HG03457 (cell line): ENCODE data around the gene TC2N.
"Not testable (repeated sequence)": the region's sequence is repeated elsewhere in the genome, so short reads cannot be mapped to it uniquely, and the experiment has no call there.

Experiments used
- ATAC-seq: cut with Tn5 transposase; IDR thresholded peaks from one replicate; pipeline ENCODE4 v1.9.1; 2021; ENCODE audit warnings: moderate number of reproducible peaks; ENCODE audit not compliant: unreplicated experiment

TC2N gene

DNA sequence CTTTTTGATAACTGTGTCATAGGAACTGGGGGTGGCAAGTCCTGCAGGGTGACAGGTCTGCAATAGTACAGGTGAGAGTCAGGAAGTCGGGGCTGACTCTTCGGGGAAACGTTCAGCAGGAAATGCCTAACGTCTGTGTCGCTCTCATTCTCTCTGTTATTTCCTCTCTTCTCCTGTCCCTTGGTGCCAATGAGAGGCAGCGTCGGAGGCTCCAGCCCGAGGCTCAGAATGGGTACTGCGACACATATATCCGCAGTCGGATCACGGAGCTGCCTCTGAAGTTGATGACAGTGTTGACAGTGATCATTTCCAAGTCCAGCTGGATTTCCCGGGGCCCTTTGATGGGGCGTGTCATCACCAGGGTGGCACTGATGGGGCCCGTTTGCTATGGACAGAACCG, 2.7 kb upstream of the TC2N start:
- ATAC-seq = no peak

GRCh38 chr14:91869556-91869955, 2.2 kb upstream of the TC2N start:
- no peak for ATAC-seq

GRCh38 chr14:91866511-91867295, 633 bp downstream of the TC2N start:
- no peak for ATAC-seq

DNA sequence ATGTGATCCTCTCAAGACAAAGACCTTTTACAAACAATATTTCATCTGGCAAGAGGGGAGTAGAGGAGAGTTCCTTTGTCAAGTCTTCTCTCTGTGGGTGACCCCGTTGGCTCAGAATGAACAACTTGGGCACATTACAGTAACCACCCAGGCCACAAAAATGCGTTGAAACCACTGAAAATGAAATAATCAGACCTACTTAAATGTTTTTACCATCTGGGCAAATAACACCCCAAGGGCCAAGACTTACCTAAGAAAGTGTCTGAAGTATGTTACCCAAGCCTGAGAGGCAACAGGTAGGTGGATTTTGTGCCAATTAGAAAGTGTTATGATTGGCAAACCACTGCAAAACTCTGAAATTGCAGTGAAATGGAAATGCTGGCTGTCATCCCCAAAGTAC, 1.3 kb downstream of the TC2N start:
- no peak for ATAC-seq

- no peak for ATAC-seq
These were observed 4.9 kb downstream of the TC2N start for GRCh38 chr14:91862417-91862816.

DNA sequence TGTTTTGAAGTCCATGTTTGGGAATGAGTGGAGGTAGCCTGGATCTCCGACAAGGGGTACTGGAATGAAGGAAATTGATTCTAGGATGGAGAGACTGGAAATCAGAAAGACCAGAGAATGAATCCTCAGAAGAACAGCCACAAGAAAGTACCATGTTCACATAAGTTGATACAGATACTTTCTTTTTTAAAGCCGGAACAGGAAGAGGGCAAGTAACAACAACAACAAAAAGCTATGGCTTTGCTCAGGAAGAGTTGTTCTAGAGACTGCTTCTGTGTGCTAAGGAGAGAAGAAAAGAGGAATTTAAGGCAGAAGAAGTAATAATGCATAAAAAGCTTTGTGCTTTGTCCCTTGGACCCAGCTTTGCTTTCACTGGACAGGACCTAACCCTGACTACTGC, 6.2 kb downstream of the TC2N start:
- no peak for ATAC-seq

- no peak for ATAC-seq
These were observed 7.1 kb downstream of the TC2N start for GRCh38 chr14:91860238-91860637.

DNA sequence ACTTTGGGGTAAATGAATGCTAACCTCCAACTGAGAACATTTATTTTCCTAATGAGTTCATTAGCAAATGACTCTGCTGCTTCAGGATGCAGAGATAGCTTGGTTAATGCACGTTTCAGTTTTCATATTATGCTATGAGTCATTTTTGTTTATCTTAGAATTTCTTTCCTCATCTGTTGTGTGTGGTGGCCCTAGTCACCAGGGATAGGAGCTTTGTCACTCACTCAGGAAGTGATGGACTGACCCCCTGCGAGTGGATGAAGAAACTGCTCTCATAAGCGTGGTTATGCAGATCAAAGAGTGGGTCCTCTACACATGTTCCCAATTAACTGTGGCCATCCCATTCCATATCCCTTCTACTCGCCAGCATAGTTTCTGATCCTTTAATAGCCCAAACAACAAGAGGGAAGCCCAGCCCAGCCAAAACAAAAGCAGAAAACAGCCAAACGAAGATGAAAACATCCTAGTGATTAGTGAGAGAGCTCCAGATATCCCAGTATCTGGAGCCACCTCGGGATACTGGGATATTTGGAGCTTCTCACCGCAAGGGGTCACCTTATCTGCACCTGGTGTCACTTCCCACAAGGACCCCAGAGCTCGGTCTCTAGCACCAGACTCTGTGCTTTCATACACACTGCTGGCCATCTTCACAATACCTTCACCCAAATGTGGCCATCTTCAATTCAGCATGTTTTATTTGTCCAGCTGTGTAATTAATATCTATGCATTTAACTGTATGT, 8.6 kb downstream of the TC2N start:
- ATAC-seq = peak; percentile 67

GRCh38 chr14:91857614-91858013, 9.7 kb downstream of the TC2N start:
- ATAC-seq = no peak

DNA sequence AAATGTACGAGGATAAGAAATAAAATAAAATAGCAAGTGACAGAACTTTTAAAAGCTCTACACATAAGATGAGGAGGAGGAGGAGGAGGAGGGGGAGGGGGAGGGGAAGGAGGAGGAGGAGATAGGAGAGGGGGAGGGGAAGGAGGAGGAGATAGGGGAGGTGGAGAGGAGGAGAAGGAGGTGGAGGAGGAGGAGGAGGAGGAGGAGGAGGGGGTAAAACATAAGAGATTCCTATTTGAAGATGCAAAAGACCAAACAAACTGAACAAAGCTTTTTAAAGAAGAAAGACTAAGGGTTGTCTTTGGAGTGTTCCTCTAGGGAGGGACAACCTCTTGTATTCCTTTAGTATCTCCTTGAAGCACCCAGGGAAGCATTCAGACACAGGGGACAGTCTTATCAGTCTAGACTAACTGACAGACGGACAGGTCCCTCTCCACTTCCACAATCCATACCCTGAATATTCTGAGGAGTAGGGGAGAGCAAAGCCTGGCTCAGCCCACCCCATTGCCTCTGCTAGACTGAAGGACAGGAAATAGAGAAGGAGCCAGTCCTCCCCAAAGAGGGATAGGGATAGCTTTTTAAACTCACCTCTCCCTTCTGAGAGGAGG, 12.9 kb downstream of the TC2N start:
- ATAC-seq = no peak

DNA sequence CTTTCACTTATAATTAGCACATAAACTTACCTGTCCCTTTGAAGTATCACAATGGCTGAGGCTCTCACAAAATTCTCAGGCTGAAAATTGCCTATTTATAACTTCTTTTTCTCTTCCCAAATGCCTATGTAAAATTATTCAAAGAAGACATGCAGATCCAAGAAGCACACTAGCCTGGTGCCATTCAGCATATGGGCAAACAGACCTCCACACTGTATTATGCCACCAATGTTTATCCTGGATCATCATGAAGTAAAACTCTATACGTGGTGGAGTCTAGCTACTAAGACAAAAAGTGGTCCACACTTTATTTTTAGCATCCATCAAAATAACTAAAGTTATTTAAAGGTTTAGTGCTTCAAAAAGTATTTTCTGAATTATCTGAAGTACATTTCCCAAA, 15.8 kb downstream of the TC2N start:
- no peak for ATAC-seq

GRCh38 chr14:91848504-91849001, 18.8 kb downstream of the TC2N start:
- ATAC-seq = no peak

- ATAC-seq = no peak
These were observed 19.6 kb downstream of the TC2N start for GRCh38 chr14:91847693-91848092.

GRCh38 chr14:91845652-91846051, 21.7 kb downstream of the TC2N start:
- no peak for ATAC-seq

DNA sequence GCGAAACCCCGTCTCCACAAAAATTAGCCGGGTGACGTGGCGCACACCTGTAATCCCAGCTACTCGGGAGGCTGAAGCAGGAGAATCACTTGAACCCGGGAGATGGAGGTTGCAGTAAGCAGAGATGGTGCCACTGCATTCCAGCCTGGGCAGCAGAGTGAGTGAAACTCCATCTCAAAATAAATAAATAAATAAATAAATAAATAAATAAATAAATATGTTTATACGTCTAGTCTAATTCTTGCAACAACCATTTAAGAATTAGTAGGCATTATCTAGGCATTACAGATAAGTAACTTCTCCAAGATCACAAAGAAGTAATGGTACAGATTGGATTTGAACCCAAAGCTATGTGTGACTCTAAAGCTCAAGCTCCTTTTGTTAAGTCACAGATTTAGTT, 22.3 kb downstream of the TC2N start:
- not testable (repeated sequence) for ATAC-seq

GRCh38 chr14:91844029-91844428, 23.3 kb downstream of the TC2N start:
- ATAC-seq = no peak

DNA sequence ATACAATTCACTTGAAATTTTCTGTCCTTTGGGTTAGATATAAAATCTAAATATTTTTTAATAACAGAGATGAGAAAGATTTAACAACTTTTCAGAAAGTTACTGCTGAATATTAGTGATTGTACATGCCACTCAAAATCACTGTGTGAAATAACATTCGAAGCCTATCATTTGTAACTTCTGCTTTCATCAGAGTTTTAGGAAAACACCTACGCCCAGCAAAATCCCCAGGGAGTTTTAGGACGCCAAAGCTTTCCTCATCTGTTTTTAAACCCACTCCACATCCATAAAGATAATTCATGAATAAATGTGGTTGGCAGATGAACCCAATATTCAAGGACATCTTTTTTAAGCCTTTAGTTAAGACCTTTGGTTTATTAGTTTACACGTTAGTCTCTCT, 23.9 kb downstream of the TC2N start:
- no peak for ATAC-seq

GRCh38 chr14:91841065-91841464, 26.3 kb downstream of the TC2N start:
- no peak for ATAC-seq

GRCh38 chr14:91839749-91840148, 27.6 kb downstream of the TC2N start:
- no peak for ATAC-seq

DNA sequence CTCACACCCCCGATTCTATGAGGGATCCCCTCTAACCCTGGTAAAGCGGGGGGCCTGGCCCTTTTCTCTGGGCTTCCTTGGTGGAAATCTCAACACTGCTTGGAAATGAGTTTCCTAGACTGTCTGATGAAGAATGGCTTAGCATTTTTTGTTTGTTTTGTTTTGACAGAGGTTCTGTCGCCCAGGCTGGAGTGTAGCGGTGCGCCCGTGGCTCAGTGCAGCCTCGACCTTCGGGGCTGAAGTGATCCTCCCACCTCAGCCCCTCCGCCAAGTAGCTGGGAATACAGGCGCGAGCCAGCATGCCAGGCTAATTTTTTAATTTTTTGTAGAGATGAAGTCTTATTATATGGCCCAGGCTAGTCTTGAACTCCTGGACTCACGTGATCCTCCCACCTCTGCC, 30.3 kb downstream of the TC2N start:
- ATAC-seq = no peak

- peak; percentile 38 for ATAC-seq
These were observed 31.2 kb downstream of the TC2N start for GRCh38 chr14:91835920-91836843.
